ENCODE results near the gene ZC3H18. TPM values are rescaled to one million over a fixed set of nuclear protein-coding genes. Genes with fewer than 3 reads are reported as not detected.

The ZC3H18 gene
- total and polyA plus RNA-seq, 7 donors, result 9.6 to 37.7 (median 16.1) TPM

DNA sequence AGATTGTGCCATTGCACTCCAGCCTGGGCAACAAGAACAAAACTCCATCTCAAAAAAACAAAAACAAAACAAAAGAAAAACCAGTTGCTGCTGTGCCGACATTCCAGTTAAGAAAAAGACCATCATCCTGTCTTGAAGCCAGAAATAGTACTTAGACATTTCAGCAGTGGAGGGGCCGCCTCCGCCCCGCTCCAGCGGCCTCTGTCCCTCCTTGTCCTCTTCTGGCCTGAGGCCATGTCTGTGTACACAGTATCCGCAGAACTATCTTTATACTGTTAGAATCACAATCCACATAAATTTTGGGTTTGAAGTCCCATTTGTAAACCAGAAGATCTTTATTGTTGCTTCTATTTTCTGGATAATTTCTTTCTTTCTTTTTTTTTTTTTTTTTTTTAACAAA is 24.9 kb downstream of the ZC3H18 start:
- Histone ChIP-seq H3K27me3 (no peaks in the 10 kb centered on the region), H3K36me3 (peaks cover 0 to 40% (median 23%) of the 10 kb centered on the region in 4 donors)
- WGBS, 2 donors, result 91 to 93% methylated on average over 6 of the region's 6 CpGs

GRCh38 chr16:88595921-88596320 is 25.7 kb downstream of the ZC3H18 start:
- Histone ChIP-seq H3K36me3 (peaks cover 0 to 42% (median 27%) of the 10 kb centered on the region in 4 donors), H3K4me1 (peaks cover 0 to 5% (median 0%) of the 10 kb centered on the region in 4 donors)

More for the DNA sequence above, 24.9 kb downstream of the ZC3H18 start:
- no peak for DNase-seq
- no peak for TF ChIP-seq POLR2A (IDR thresholded peaks at IDR 0.05)
- TF ChIP-seq CTCF (IDR thresholded peaks at IDR 0.05), result no peak
- no peak for TF ChIP-seq POLR2AphosphoS5 (IDR thresholded peaks at IDR 0.05)
- TF ChIP-seq EP300 (IDR thresholded peaks at IDR 0.05), result no peak
- H3K4me1 ChIP-seq, result peaks cover 0 to 2% (median 0%) of the 10 kb centered on the region in 4 donors
- intact Hi-C loops (cut with DNase I), result no loop called here
- no peak overlapping the region for H3K4me3 ChIP-seq
- no peak overlapping the region for H3K27ac ChIP-seq
- no peaks in the 10 kb centered on the region for H3K9me3 ChIP-seq

DNA sequence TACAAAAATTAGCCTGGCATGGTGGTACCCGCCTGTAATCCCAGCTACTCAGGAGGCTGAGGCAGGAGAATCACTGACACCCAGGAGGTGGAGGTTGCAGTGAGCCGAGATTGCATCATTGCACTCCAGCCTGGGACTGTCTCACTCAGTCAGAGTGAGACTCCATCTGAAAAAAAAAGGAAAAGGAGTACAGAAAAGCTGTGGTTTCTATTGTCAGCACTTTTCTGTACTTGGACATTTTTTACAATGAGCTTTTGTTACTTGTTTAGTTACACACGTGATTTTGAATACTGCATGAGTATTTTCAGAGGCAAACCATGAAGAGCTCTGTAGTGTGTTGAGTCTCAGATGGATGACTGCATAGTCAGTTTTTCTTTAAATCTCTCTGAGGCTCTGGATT is 26.3 kb downstream of the ZC3H18 start:
- Histone ChIP-seq H3K27ac (no peak overlapping the region), H3K4me3 (no peak overlapping the region), H3K36me3 (peaks cover 0 to 47% (median 33%) of the 10 kb centered on the region in 4 donors), H3K9me3 (no peaks in the 10 kb centered on the region), H3K4me1 (peaks cover 0 to 5% (median 0%) of the 10 kb centered on the region in 4 donors), H3K27me3 (no peaks in the 10 kb centered on the region)
- WGBS, 2 donors, result 83 to 85% methylated on average over 3 of the region's 3 CpGs
- no peak for DNase-seq
- intact Hi-C loops (cut with DNase I), result no loop called here
- no peak for TF ChIP-seq EP300 (IDR thresholded peaks at IDR 0.05)
- no peak for TF ChIP-seq POLR2AphosphoS5 (IDR thresholded peaks at IDR 0.05)
- no peak for TF ChIP-seq POLR2A (IDR thresholded peaks at IDR 0.05)
- TF ChIP-seq CTCF (IDR thresholded peaks at IDR 0.05), result no peak

More at GRCh38 chr16:88595921-88596320, 25.7 kb downstream of the ZC3H18 start:
- 92 to 93% methylated on average over 10 of the region's 10 CpGs for WGBS, 2 donors
- Histone ChIP-seq H3K4me3 (no peak overlapping the region), H3K27me3 (no peaks in the 10 kb centered on the region), H3K27ac (no peak overlapping the region), H3K9me3 (no peaks in the 10 kb centered on the region)
- DNase-seq, result no peak
- TF ChIP-seq EP300 (IDR thresholded peaks at IDR 0.05) (no peak), POLR2A (IDR thresholded peaks at IDR 0.05) (no peak)
- intact Hi-C loops (cut with DNase I), result no loop called here

DNA sequence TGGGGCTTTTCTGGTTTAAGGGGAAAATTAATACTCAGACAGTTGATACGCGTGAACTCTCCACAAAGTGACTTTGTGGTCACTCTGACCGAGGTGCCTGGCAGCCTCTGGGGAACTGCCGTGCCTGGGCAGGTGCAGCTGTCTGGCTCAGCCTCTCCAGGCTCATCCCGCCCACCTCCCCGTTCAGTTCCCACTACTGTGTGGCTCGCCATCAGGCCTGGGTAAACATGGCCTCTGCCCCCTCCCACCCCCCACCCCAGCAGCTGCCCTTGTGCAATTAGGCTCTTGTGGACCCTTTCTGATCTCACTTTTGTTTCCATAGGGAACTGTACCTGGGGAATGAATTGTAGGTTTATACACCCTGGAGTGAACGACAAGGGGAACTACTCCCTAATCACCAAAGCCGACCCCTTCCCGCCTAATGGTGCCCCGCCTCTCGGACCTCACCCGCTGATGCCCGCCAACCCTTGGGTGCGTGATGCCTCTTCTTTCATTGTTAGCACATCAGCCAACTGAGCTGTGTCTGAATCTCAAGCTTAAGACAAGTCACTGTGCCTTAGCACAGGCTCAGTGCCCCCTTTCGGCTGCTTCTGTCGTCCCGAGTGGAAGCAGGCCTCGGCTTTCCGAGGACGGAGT is 27.8 kb downstream of the ZC3H18 start:
- H3K9me3 ChIP-seq, result no peaks in the 10 kb centered on the region
- intact Hi-C loops (cut with DNase I), result no loop called here
- peaks cover 0 to 62% (median 39%) of the 10 kb centered on the region in 4 donors for H3K36me3 ChIP-seq
- H3K4me1 ChIP-seq, result peaks cover 0 to 5% (median 0%) of the 10 kb centered on the region in 4 donors
- no peak for DNase-seq
- WGBS, 2 donors, result 81 to 84% methylated on average over 21 of the region's 21 CpGs
- peak overlapping the region in 2 of 4 donors; percentile 28 to 45 for H3K27ac ChIP-seq
- no peaks in the 10 kb centered on the region for H3K27me3 ChIP-seq
- no peak for TF ChIP-seq POLR2A (IDR thresholded peaks at IDR 0.05)
- no peak for TF ChIP-seq EP300 (IDR thresholded peaks at IDR 0.05)
- TF ChIP-seq CTCF (IDR thresholded peaks at IDR 0.05), result no peak
- no peak for TF ChIP-seq POLR2AphosphoS5 (IDR thresholded peaks at IDR 0.05)
- H3K4me3 ChIP-seq, result no peak overlapping the region

- WGBS, 2 donors, result 83 to 87% methylated on average over 14 of the region's 14 CpGs
- Histone ChIP-seq H3K9me3 (no peaks in the 10 kb centered on the region), H3K4me1 (peaks cover 0 to 5% (median 0%) of the 10 kb centered on the region in 4 donors), H3K27ac (peak overlapping the region; percentile 29 to 55 (median 44)), H3K4me3 (no peak overlapping the region), H3K27me3 (no peaks in the 10 kb centered on the region), H3K36me3 (peaks cover 0 to 61% (median 35%) of the 10 kb centered on the region in 4 donors)
- DNase-seq, result peak; percentile 88
- intact Hi-C loops (cut with DNase I), result no loop called here
- TF ChIP-seq EP300 (IDR thresholded peaks at IDR 0.05), result peak in 3 of 4 donors; percentile 33 to 68 (median 33)
- no peak for TF ChIP-seq CTCF (IDR thresholded peaks at IDR 0.05)
- no peak for TF ChIP-seq POLR2A (IDR thresholded peaks at IDR 0.05)
- peak in 2 of 4 donors; percentile 57 to 71 for TF ChIP-seq POLR2AphosphoS5 (IDR thresholded peaks at IDR 0.05)
Observed at GRCh38 chr16:88599092-88599733, 29.0 kb downstream of the ZC3H18 start.
